Stimulated activated naive CD8-positive, alpha-beta T cell treated with anti-CD3 and anti-CD28 coated beads, Interleukin-15, amount 100 ng/mL, for 72 hours (primary cell): ENCODE measurements around the gene CHPF.

Experiments used
- ATAC-seq: fragments of 150-1000 bp; cut with Tn5 transposase; 2 replicates; pipeline ENCODE4 v1.10.0; 2021; ENCODE audit warnings: mild to moderate bottlenecking, moderate library complexity
- DNase-seq, 2 donors: peaks; one replicate each; pipeline ENCODE4 v3.0.0; 2021 to 2022
- H3K27ac Mint-ChIP-seq, 2 donors: one replicate each; pipeline ENCODE4 v1.8.0; 2022; ENCODE audit warnings: mild to moderate bottlenecking in 2 of 2, mixed read lengths in 2 of 2, moderate library complexity in 2 of 2
- H3K27me3 Mint-ChIP-seq: one replicate; pipeline ENCODE4 v1.8.0; 2022; ENCODE audit warnings: mixed read lengths
- H3K4me1 Mint-ChIP-seq: one replicate; pipeline ENCODE4 v1.8.0; 2022; ENCODE audit warnings: mild to moderate bottlenecking, mixed read lengths
- H3K4me3 Mint-ChIP-seq, 2 donors: one replicate each; pipeline ENCODE4 v1.8.0; 2022; ENCODE audit warnings: mild to moderate bottlenecking in 2 of 2, mixed read lengths in 2 of 2, moderate library complexity in 1 of 2
- H3K9me3 Mint-ChIP-seq, 2 donors: one replicate each; pipeline ENCODE4 v1.8.0; 2022; ENCODE audit warnings: mixed read lengths in 2 of 2

Gene CHPF

GRCh38 chr2:219559156-219559915, 15.7 kb upstream of the CHPF start:
- H3K4me3 Mint-ChIP-seq = no peak overlapping the region
- H3K27ac Mint-ChIP-seq = no peak overlapping the region
- no peak for ATAC-seq
- peaks cover 30% of the 10 kb centered on the region for H3K27me3 Mint-ChIP-seq
- no peak for DNase-seq
- H3K9me3 Mint-ChIP-seq = no peaks in the 10 kb centered on the region
- H3K4me1 Mint-ChIP-seq = no peaks in the 10 kb centered on the region

GRCh38 chr2:219557791-219558785, 14.5 kb upstream of the CHPF start:
- no peak for DNase-seq
- Mint-ChIP-seq H3K27ac (no peak overlapping the region), H3K4me3 (no peak overlapping the region), H3K4me1 (no peaks in the 10 kb centered on the region), H3K9me3 (no peaks in the 10 kb centered on the region), H3K27me3 (peaks cover 40% of the 10 kb centered on the region)
- peak; percentile 24 for ATAC-seq

- no peaks in the 10 kb centered on the region for H3K9me3 Mint-ChIP-seq
- H3K27ac Mint-ChIP-seq = no peak overlapping the region
- H3K4me1 Mint-ChIP-seq = no peaks in the 10 kb centered on the region
- H3K27me3 Mint-ChIP-seq = peaks cover 41% of the 10 kb centered on the region
- DNase-seq = no peak
- no peak overlapping the region for H3K4me3 Mint-ChIP-seq
- ATAC-seq = no peak
These were observed 13.7 kb upstream of the CHPF start for GRCh38 chr2:219557320-219557719.

DNA sequence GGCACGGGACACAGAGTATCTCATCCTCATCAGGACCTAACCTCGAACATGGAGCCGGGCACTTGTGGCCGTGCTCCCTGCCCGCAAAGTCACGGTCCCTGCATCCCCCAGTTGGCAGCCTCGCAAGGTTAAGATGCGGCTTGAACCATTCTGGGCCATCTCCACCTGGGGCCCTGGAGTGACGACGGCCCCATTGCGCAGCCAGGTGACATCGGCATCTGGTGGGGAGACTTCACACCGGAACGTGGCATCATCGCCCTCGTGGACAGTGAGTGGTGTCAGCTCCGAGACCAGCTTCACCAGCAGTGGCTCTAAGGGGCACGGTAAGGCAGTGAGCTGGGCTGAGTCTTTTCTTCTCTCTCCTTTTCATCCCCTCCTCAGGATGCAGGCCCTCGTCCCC, 12.8 kb upstream of the CHPF start:
- H3K9me3 Mint-ChIP-seq = no peaks in the 10 kb centered on the region
- H3K4me1 Mint-ChIP-seq = peaks cover 8% of the 10 kb centered on the region
- peaks cover 50% of the 10 kb centered on the region for H3K27me3 Mint-ChIP-seq
- no peak overlapping the region for H3K4me3 Mint-ChIP-seq
- no peak overlapping the region for H3K27ac Mint-ChIP-seq
- DNase-seq (no peak), ATAC-seq (no peak)

DNA sequence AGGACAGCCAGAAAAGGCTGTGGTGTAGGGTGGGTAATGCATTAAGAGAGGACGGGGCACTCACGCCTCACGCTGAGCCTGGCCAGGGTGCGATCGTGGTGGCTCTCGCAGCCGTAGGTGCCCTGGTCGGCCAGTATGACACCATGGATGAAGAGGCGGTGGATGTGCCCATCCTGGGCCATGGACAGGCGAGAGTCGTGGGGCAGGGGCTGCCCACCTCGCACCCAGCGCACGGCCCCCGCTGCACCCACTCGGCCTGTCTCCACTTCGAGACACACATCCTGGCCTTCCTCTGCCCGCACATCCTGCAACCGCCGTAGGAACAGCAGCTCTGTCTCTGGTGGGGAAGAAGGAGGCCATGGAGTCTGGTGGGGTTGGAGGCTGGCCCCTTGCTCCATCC, 12.3 kb upstream of the CHPF start:
- DNase-seq (no peak), ATAC-seq (no peak)
- Mint-ChIP-seq H3K27me3 (peaks cover 54% of the 10 kb centered on the region), H3K4me1 (peaks cover 13% of the 10 kb centered on the region), H3K9me3 (no peaks in the 10 kb centered on the region), H3K27ac (no peak overlapping the region), H3K4me3 (no peak overlapping the region)

DNA sequence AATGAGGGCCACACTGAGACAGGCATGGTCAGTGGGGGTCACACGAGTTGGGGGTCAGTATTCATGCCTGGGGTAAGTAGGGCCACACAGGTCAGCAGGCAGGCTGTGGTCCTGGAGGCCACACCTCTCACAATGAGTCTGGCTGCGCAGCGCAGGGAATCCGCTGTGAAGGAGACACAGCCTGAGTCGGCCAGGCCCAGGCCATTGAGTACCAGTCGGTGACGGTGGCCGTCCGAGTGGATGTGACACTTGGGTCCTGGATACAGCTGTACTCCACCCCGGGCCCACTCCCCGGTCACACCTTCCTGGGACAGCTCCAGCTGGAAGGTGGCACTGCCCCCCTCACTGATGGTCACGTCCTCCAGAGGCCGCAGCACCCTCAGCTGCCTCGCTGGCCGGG, 10.7 kb upstream of the CHPF start:
- no peak for DNase-seq
- H3K4me3 Mint-ChIP-seq = no peak overlapping the region
- no peak overlapping the region for H3K27ac Mint-ChIP-seq
- H3K4me1 Mint-ChIP-seq = peaks cover 16% of the 10 kb centered on the region
- H3K9me3 Mint-ChIP-seq = no peaks in the 10 kb centered on the region
- no peak for ATAC-seq
- H3K27me3 Mint-ChIP-seq = peaks cover 60% of the 10 kb centered on the region

- H3K27me3 Mint-ChIP-seq = peaks cover 63% of the 10 kb centered on the region
- ATAC-seq (no peak), DNase-seq (no peak)
- H3K9me3 Mint-ChIP-seq = no peaks in the 10 kb centered on the region
- peaks cover 16% of the 10 kb centered on the region for H3K4me1 Mint-ChIP-seq
- peak overlapping the region in 1 of 2 donors; percentile 26 for H3K4me3 Mint-ChIP-seq
- H3K27ac Mint-ChIP-seq = no peak overlapping the region
These were observed 9.9 kb upstream of the CHPF start for GRCh38 chr2:219553463-219553963.

DNA sequence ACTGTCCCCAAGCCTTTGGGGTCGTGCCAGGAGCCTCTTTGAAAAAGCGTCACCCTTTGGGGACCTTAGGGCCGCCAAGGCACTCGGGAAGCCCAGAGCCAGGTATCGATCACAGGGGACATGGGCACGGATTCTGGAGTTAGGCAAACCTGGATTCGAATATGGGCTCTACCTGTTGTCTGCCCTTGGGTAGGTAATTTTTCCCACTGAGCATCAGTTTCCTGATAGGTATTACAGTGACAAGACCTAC, 9.5 kb upstream of the CHPF start:
- no peak for DNase-seq
- Mint-ChIP-seq H3K4me1 (peaks cover 16% of the 10 kb centered on the region), H3K27ac (no peak overlapping the region), H3K27me3 (peaks cover 67% of the 10 kb centered on the region), H3K4me3 (peak overlapping the region in 1 of 2 donors; percentile 26), H3K9me3 (no peaks in the 10 kb centered on the region)
- ATAC-seq = no peak

GRCh38 chr2:219552382-219553167, 9.0 kb upstream of the CHPF start:
- Mint-ChIP-seq H3K4me1 (peaks cover 16% of the 10 kb centered on the region), H3K27ac (no peak overlapping the region), H3K4me3 (peak overlapping the region; percentile 83 to 87), H3K27me3 (peaks cover 69% of the 10 kb centered on the region), H3K9me3 (no peaks in the 10 kb centered on the region)
- DNase-seq = peak; percentile 85 to 86
- ATAC-seq = peak; percentile 88

DNA sequence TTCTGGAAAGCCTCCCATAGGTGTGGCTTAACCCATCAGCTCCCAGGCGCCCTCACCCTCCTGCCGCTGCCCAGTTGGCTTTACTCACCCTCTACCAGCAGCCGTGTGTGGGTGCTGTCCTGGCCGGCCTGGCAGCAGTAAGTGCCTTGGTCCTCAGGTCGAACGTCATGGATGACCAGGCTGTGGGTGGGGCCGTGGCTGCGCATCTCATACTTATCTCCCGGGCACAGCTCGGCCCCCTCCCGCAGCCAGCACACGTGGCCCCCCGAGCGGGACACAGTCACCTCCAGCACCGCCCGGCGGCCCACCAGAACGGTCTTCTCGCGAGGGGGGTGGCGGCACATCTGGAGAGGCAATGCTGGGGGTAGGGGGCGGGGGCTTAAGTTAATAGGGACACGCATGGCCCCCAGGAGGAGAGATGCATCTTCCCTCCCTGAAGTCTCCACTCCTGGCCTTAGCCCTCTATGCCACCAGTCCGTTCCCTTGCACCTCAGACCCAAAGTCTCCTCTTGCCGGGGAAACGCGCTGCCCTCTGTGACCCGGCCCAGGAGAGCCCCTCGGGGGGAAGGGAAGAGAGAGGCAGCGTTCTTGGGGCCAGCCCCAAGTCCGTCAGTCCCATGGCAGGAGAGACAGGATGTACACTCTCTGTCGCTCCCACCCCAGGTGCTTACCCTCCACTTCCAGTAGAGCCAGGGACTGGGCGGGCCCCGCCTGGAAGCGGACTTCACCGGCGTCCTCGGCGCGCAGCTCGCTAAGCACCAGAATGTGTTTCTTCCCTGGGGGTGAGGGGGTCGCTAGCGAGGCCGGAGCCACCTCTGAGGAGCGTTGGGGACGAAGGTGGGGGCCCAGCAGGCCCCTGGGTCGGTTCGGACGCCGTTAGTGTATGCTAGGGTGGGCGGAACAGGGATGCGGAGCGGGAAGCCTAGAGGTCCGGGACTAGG, 8.1 kb upstream of the CHPF start:
- no peaks in the 10 kb centered on the region for H3K9me3 Mint-ChIP-seq
- peaks cover 65% of the 10 kb centered on the region for H3K27me3 Mint-ChIP-seq
- peak overlapping the region in 1 of 2 donors; percentile 53 for H3K27ac Mint-ChIP-seq
- peak; percentile 50 for ATAC-seq
- no peak for DNase-seq
- peak overlapping the region; percentile 83 to 87 for H3K4me3 Mint-ChIP-seq
- peaks cover 16% of the 10 kb centered on the region for H3K4me1 Mint-ChIP-seq

- peaks cover 68% of the 10 kb centered on the region for H3K27me3 Mint-ChIP-seq
- H3K4me1 Mint-ChIP-seq = peaks cover 20% of the 10 kb centered on the region
- H3K27ac Mint-ChIP-seq = no peak overlapping the region
- no peaks in the 10 kb centered on the region for H3K9me3 Mint-ChIP-seq
- DNase-seq (no peak), ATAC-seq (no peak)
- no peak overlapping the region for H3K4me3 Mint-ChIP-seq
These were observed 6.0 kb upstream of the CHPF start for GRCh38 chr2:219549619-219550018.

DNA sequence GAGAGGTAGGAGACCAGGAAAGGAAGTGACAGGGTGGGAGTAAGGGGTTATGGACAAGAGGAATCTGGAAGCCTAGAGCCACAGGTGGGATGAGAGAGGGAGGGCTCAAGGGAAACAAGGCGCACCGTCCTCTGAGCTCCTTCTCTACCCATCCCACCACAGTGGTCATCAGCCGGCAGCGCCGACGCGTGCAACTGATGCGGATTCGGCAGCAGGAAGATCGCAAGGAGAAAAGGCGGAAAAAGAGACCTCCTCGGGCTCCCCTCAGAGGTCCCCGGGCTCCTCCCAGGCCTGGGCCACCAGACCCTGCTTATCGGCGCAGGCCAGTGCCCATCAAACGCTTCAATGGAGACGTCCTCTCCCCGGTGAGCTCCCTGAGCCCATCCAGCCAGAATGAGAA, 5.4 kb upstream of the CHPF start:
- Mint-ChIP-seq H3K4me1 (peaks cover 26% of the 10 kb centered on the region), H3K27me3 (peaks cover 68% of the 10 kb centered on the region), H3K9me3 (no peaks in the 10 kb centered on the region), H3K27ac (no peak overlapping the region), H3K4me3 (no peak overlapping the region)
- no peak for DNase-seq
- no peak for ATAC-seq

DNA sequence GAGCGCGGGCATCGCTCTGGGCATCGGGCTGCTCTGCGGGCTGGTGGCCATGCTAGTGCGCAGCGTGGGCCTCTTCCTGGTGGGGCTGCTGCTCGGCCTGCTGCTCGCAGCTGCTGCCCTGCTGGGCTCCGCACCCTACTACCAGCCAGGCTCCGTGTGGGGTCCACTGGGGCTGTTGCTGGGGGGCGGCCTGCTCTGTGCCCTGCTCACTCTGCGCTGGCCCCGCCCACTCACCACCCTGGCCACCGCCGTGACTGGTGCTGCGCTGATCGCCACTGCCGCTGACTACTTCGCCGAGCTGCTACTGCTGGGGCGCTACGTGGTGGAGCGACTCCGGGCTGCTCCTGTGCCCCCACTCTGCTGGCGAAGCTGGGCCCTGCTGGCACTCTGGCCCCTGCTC, 4.0 kb upstream of the CHPF start:
- DNase-seq = no peak
- Mint-ChIP-seq H3K9me3 (no peaks in the 10 kb centered on the region), H3K27ac (peak overlapping the region in 1 of 2 donors; percentile 46), H3K27me3 (peaks cover 57% of the 10 kb centered on the region), H3K4me1 (peaks cover 26% of the 10 kb centered on the region), H3K4me3 (no peak overlapping the region)
- ATAC-seq = no peak

GRCh38 chr2:219545943-219546352, 2.3 kb upstream of the CHPF start:
- ATAC-seq (no peak), DNase-seq (no peak)
- no peak overlapping the region for H3K4me3 Mint-ChIP-seq
- no peak overlapping the region for H3K27ac Mint-ChIP-seq
- H3K27me3 Mint-ChIP-seq = peaks cover 44% of the 10 kb centered on the region
- H3K4me1 Mint-ChIP-seq = peaks cover 28% of the 10 kb centered on the region
- H3K9me3 Mint-ChIP-seq = no peaks in the 10 kb centered on the region
